HS-5 (cell line): Measurements from ENCODE around the gene RIT2.
A peak's percentile ranks its signal among the peaks of the same experiment; 100 is the strongest.

Experiments
- DNase-seq: peaks from one replicate; pipeline ENCODE4 v3.0.0-alpha.2; 2012; ENCODE audit warnings: low read depth

RIT2 gene

DNA sequence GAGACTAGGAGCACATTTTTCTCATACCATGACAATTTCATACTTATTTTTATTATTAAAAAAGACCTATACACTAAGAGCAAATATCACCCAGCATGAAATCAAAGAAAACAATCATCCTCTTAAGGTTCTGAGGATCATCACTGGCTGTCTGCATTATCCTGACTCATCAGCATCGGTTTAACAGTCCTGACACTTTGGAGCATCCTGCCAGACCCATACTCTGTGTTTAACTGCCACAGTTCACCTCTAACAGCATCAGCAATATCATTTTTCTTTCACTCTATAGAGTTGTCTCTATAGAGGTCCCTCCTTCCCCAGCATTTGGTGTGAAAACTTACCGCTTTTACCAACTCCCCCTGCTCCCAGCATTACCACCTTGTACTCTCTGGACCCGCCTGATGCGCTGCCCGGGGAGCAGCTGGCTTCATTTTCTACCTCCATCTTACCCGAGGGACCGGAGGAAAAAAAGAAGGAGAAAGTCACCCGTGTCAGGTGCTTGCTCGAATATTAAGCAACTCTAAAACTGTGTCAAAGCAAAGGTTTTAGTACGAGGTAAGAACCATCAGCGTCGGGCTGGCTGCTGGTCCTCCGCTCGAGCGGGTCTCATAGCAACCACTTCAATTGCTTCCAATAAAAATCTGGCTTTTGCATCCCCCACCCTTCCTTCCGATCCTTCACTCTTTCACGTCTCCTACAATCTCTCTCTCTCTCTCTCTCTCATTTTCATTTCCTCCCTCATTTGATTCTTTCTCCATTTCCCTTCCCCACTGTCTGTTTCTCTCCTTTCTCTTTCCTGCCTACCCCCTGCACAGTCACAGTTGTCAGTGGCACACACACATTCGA lies at the start of gene RIT2:
RIT2 (minus strand) TSS at position 610 of the 846 bp plus-strand sequence.
- DNase-seq, result no peak

DNA sequence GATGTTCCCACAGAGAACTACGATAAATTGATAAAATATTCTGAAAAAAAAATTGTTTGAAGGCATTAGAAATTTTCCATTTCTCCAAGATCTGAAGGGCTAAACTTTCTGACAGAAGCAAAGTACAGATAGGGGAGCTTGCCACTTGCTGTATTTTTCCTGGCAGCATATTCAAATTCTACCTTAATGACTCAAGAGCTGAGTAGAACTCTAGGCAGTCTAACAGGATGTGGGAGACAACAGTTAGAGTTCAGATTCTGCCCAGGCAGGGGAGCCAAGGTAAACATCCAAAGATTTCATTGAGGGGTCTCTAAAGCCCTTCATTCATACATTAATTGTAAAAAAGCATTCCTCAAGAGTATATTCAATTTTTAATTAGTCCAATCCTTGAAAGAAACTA lies 46.0 kb upstream of the RIT2 start:
- DNase-seq, result peak; percentile 15

DNA sequence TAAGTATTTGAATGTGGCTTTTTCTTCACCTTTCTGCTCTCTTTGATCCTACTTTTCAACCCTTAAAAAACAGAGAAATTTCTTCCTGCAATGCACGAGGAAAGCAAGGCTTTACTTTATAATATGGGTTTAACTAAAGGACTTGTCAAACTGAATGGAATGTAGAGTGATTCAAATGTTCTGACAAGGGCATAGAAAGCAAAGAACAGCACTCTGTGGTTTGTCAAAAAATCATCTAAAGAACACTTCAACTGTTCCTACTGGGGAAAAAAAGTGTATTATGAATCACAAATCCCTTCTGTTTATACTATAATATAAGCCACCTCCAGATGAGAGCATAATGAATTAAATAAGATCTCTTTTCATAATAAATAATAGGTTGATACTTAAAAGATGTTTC lies 45.0 kb upstream of the RIT2 start:
- DNase-seq, result no peak

DNA sequence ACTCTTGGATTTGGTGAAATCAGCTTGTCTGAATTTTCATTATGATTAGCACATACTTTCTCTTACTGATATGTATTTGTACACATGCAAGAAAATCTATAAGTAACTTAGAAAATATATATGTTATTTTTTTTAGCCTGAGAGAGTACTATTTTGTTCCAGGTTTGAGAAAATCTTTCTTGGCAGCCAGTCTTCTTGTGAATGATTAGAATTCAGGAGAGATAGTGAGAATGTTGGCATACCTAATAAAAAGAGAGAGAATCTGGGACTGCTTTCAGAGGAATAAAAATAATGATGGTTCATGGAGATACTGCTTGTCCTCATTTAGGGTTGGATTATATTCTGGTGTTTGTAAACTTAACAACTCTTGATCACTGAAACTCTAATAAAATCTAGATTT lies 44.4 kb upstream of the RIT2 start:
- no peak for DNase-seq

DNA sequence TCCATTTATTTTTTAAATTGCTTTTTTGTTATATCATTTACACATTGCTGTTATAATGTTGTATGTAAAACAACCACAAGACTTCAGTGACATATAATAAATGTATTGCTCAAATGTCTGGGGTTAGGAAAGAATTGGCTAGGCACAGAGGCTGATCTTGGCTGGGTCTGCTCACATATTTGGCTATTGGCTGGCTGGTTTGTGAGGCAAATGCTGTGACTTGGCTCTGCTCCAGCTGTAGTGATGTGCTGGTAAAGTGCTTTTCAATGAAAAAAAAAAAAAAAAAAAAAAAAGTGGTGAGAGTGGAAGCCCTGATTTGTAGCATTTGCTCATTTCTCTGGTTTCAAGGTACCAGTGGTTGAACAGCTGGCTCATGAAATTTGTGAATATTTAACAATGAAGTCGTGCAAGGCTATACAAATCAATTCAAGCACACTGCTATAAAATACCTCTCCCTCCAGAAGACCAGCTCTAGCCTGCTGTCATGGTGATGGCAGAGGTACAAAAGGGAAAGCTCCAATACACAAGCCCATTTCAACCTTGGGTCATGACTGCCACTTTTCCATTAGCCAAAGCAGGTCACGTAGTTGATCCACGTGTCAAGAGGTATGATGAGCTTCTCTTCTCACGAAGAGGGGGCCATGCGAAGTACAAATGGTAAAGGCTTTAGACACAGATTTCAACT lies 43.7 kb upstream of the RIT2 start:
- no peak for DNase-seq

DNA sequence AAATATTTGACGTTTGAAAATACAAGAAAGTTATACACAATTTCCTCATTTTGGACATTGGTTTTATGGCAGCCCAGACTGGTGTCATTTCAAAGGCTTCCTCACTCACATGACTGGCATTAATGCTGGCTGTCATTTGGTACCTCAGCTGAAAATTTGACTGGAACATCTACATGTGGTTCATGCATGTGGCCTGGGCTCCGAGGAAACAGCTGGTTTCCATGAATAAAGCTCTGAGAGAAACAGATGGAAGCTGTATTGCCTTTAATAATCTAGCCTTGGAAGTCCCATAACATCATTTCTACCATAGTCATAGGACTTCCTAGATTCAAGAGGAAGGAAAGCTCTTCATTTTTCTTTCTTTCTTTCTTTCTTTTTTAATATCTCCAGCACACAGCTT lies 42.9 kb upstream of the RIT2 start:
- no peak for DNase-seq

DNA sequence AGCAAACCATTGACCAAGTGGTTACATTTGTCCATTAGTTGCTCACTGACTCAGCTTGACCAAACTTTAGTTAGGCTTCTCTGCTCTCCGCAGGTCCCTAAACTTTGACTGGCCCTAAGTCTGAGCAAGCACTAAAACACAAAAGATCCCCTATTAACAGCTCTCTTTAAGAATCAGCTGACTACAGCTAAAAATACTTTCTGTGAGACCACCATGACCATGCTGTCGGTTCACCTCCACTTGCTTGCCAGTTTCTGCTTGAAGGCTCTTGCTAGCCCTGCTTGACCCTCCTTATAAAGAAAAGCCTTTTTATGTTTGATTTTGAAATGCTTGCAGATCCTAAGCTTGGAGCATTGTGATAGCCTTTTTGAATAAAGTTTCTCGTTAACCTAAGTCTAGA lies 40.4 kb upstream of the RIT2 start:
- no peak for DNase-seq

DNA sequence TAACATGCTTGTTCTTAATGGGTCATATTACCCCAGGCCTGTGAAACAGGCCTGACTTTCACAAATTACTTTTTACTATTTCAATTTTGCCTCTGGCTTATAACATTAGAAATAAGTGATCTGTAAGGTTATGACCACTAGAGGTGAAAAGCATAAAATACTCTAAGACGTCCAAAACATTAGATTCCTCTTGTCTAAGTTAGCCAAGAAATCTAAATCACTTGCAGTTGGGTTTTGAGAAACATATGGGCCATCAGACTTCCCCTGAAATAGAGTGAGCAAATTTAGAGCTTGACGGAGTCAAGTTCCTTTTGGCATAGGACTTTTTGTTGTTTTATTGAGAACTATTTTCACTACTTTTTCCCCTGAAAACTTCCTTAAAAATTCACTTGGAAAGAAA lies 32.7 kb upstream of the RIT2 start:
- no peak for DNase-seq

DNA sequence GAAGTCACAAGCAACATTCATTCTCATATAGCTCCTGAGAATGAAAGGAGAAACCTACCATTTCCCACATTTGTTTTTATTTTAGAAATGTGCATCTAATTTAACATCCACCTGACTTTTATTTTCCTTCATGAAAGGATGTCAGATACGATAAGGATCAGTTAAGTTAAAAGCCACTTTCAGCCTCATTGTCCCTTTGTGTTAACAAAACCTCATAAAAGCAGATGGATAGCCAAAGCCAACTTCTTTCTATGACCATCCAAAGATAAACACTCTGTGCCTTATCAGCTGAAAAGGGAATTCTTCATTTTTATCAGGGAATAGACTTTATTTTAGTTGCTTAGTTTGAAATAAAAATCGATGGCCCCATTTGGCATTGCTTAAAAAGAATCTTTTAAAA lies 25.7 kb upstream of the RIT2 start:
- no peak for DNase-seq

DNA sequence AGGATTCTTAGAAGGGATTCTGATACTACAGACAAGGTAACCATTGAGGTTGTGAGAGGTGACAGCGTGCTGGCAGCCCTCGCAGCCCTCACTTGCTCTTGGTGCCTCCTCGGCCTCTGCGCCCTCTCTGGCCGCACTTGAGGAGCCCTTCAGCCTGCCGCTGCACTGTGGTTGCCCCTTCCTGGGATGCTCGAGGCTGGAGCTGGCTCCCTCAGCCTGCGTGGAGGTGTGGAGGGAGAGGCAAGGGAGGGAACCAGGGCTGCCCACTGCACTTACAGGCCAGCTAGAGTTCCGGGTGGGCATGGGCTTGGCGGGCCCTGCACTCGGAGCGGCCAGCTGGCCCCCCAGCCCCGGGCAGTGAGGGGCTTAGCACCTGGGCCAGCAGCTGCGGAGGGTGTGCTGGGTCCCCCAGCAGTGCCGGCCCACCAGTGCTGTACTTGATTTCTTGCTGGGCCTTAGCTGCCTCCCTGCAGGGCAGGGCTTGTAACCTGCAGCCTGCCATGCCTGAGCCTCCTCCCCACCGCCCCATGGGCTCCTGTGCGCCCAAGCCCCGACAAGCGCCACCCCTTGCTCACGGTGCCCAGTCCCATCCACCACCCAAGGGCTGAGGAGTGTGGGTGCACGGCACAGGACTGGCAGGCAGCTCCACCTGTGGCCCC lies 23.9 kb upstream of the RIT2 start:
- DNase-seq, result no peak

DNA sequence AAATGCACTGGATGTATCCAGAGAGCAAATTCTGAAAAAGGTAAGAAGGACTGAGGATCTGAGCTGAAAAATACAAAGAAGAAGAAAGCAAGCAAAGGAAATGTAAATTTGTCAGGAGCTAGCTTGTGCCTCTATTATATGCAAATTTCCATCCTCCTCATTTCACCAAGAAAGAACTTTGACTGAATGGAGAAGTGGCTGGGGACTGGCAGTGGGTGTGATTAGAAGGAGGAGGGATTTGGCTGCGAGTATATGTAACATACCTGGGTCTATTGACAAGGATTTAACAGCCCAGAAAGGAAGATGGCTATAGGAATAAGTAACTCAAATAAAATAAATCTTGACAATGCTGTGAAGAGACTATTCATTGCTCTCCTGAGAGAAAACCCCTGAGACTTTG lies 19.4 kb upstream of the RIT2 start:
- no peak for DNase-seq

DNA sequence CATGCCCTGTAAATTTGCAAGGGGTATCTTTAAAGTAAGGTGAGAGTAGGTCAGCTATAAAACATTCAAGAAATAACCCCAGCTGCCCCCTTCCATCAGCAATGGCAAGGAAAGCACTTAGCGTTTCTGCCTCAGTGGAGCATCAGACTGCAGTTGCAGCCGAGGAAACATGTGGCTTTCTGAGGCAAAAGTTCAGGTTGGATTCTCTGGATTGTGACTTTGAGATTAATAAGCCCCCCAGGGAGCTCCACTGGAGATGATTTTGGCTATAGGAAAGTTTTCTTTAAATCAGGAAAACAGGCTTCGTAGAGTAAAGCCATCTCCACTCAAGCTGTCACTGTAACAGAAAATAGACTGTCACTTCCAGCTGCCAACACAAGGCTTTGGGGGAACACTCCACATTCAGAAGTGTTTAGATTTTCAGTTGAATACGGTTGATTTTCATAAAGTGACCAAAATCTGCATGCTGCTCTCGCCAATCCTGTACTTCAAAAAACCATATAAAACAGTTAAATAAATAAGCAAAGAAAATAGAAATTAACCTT lies 15.3 kb upstream of the RIT2 start:
- DNase-seq, result no peak

DNA sequence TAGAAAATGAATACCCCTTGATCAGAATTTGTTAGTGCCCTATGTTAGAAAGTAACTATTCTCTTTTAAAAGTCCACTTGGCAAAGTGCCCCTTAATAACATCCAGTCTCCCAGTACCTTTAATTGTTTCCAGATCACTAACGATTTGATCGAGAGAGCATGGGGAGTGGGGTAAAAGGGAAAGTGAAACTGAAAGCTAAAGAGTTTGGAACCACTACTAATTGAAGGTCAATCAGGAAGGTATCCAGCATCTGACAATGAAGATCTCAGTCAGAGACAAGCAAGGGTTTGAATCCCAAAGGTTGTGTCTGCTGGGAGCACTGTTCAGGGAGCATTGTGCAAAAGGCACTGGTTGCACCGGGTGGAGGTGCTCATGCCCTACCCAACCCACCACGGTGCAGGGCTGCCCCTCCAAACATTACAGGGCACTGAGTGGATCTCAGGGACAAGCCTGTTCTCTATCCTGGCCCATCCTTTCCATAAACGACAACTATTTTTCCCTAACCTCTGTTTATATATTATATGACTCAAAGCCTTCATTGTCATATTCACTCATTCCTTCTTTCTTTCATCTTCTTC lies 14.6 kb upstream of the RIT2 start:
- DNase-seq, result peak; percentile 6

DNA sequence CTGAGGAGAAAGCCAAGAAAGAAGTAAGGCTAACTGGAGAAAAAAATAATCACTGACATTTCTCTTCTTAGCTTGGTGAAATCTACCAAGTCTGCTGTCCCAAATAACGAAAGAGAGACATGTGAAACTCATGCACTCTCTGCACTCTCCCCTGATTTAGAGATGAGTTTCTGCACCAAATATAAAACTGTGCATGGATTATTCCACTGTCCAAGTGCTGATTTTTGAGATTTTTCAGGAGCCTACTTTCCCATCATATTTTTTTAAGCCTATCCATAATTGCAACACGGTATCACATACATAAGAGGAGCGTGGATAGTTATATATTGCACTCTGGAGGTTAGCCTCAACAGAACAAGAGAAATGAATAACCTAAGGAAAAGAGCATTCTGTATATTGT lies 10.0 kb upstream of the RIT2 start:
- no peak for DNase-seq

DNA sequence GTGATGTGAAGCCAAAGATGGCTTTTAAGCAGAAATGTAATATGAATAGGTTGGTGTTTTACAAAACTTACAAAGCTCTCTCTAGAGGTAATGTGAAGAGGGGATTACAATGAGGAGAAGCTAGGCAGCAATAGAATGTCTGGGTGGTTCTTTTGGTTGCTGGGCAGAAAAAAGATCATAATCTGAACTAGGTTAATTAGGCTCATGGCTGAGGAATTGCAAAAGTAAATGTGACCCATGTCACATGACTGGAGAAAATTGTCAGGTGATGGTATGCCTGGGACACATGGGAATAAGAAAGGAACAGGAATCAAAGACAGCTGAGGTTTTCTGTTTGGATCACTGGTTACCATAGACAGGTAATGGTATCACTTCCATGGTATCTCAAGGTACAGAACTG lies 7.5 kb upstream of the RIT2 start:
- DNase-seq, result no peak

DNA sequence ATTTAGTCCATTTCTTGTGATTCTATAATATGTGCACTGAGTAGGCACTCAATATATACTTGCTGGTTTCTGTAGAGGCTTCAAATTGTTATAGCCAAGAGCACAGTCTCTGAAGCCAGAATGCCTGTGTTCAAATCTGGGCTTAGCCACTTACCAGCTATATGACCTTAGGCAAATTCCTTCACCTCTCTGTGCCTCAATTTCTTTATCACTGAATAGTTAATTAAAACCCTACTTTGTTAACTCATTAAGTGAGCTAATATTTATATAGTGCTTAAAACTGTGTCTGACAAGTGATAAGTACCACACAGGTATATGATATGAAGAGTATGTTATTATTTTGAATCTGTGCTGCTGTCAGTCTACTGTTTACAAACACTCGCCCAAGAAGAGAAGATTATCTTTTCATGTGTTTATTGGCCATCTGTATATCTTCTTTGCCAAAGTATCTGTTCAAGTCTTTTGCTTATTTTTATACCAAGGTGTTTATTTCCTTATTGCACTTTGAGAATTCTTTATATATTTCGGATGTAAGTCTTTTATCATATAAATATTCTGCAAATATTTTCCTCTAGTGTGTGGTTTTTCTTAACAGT lies 1.3 kb upstream of the RIT2 start:
- no peak for DNase-seq

DNA sequence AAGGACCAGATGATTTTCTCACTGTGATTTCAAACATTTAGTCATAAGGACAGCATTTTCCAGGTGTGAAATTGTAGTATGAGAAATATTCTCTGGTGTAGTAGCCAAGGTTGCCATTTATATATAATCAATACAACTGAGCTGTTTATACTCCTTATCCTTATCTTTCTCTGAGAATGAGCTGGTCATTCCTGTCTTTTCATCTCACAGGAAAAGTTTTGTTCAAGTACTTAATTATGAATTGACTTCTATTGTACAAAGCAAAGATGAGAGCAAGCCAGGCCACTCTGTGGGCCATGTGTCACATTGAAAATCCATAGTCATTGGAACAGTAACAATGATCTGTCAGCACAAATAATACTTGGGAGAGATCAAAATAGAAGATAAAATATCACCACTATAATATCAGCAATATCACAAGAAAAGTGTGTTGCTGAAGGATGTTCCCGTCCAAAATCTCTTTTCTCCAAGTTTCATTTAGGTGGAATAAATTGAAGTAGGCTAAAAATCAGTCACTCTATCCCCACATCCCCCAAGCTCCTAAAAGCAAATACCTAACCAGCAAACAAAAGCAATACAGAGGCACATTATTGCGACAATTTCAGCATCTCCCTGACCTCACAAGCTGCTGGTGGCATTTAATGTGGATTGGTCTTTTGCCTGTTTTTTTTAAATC lies 2.1 kb downstream of the RIT2 start:
- DNase-seq, result no peak

DNA sequence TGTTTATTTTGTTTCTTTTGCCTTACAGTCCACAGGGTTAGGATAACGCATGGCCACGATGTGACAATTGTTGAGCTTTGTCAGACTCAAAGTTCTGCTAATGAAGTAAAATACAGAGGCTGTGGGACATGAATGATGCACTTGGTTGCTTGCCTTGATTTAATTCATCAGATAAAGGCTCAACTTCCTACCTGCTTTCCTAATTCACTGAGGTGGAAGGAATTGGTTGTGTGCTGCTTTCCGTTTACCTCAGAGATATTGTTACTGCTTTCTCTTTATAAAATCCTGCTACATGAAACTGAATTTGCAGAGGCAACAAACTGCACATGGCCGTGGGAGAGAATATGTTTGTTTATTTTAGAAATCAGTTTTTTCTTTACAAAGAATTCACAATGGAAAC lies 6.6 kb downstream of the RIT2 start:
- DNase-seq, result no peak

DNA sequence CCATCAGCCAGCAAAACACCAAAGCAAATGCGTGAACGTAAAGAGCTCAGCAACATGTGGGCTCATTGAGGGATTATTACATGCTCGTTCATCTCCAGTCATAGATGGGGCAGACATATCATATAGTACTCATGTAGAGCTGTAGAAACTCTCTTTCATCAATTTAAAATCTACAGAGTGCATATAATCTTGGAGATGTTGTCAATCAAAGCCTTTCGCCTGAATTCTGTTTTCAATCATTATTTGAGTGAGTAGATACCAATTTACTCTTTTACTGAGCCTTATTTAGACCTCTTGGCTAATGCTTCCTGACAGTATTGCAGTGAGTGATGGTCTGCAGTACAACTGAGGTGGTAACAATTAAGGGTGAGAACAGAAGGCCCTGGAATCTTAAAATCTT lies 7.0 kb downstream of the RIT2 start:
- DNase-seq, result no peak

DNA sequence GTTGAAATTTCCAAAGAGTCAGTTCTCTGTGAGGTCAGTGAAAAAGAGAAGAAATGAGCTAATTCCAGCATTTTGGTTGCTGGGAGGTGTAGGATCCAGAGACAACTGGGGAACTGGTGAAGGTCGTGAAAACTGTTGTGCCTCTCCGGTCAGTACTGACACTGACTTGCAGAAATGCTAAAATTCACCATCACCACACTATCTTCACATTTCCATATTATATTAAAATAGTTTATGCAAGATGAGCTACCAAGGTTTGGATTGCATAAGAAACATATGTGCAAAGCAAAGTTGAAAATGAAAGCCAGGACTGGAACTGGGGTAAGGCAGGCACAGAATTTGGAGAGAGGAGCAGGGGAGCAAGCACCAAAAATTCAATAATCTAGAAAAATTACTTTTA lies 21.8 kb downstream of the RIT2 start:
- DNase-seq, result no peak

DNA sequence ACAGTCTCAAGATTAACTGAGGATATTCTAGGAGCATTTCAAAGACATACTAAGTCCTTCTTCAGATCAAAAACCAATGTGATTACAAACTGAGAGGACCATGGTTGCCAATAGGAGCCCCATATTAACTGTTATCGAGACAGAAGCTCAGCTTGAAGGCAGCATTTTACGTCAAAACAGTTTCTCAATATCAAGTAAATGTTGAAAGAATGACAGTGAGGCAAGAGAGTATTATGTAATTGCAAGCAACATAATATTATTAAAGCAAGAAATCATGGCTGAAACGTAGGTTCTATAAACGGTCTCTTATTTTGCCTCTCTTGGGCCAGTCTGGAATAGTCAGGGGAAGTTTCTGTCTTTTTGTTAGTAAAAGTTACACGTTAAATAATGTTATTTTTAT lies 22.9 kb downstream of the RIT2 start:
- no peak for DNase-seq

DNA sequence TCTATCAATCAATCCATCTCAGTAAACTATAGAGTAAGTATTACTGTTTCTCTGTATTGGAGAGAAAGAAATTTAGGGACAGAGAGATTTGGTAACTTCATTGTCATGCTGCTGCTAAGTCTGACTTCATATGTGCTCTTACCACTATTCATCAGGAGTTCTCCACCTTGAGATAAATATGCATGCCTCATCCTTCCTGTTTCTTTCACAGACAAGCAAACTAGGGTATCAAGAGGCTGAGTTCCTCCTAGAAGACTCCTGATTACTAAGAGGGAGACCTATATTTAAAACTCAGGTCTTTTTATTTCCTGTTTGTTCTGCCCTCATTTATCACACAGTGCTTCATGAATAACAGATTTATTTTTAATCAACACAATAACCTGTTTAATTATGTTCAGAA lies 34.1 kb downstream of the RIT2 start:
- DNase-seq, result no peak
